Measurements from ENCODE around the gene MLLT6. TPM values are rescaled to one million over a fixed set of nuclear protein-coding genes. Genes with fewer than 3 reads are reported as not detected.
A peak's percentile ranks its signal among the peaks of the same experiment; 100 is the strongest.

Gene MLLT6
- total RNA-seq, 2 experiments from 2014 or later, result 81.7 to 174 TPM

DNA sequence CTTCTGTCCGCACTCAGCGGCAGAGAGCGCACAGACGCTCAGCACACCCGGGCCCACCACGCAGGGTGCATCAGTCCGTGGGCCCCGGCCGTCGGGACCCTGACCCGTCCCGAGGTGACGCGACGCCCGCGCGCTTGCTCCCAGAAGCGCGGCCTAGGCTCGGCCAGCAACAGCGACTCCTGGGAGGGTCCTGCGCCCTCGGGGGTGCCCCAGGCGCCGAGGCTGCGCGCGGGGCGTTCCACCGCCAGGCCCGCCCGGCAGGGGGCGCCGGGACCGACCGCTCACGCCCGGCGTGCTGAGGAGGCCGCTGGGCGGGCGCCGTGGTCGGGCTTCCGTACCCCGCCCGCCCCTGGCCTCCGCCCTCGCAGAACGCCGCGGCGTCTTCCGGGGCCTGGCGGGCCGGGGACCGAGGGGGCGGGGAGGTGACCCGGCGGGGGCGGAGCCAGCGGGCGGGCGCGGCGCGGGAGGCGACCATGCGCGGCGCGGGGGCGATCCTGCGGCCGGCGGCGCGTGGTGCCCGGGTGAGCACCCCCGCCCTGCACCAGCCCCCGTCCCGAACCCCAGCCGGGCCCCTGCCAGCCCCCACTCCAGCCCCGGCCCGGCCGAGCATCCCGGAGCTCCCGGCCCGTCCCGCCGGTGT, 24.9 kb downstream of the MLLT6 start, which contains the start of gene CISD3:
Gene CISD3 (plus strand): TSS at position 456 of the 640 bp plus-strand sequence. CDS start 18 bp downstream, at position 474.
- H3K9me2 ChIP-seq (ENCODE audit: insufficient read depth, low read length), result no peaks in the 10 kb centered on the region
- H2AFZ ChIP-seq (ENCODE audit: low read length), result peak within 1 kb of the TSS; percentile 67; the same call in 1 of the 2 replicates
- intact Hi-C loops (cut with micrococcal nuclease; ENCODE audit: unreplicated experiment), result loop anchor here (1.0 kb wide), 1 partner anchor 17 kb away; no protein-coding TSS in a partner anchor
- no TSS peak for BruUV-seq (replicated peaks)
- peak within 1 kb of the TSS; percentile 76 for H3K4me2 ChIP-seq (ENCODE audit: low read length)
- no peak for TF ChIP-seq EZH2phosphoT487 (IDR thresholded peaks at IDR 0.05; ENCODE audit: borderline replicate concordance, low read depth, low read length)
- TF ChIP-seq, protein P1, sequence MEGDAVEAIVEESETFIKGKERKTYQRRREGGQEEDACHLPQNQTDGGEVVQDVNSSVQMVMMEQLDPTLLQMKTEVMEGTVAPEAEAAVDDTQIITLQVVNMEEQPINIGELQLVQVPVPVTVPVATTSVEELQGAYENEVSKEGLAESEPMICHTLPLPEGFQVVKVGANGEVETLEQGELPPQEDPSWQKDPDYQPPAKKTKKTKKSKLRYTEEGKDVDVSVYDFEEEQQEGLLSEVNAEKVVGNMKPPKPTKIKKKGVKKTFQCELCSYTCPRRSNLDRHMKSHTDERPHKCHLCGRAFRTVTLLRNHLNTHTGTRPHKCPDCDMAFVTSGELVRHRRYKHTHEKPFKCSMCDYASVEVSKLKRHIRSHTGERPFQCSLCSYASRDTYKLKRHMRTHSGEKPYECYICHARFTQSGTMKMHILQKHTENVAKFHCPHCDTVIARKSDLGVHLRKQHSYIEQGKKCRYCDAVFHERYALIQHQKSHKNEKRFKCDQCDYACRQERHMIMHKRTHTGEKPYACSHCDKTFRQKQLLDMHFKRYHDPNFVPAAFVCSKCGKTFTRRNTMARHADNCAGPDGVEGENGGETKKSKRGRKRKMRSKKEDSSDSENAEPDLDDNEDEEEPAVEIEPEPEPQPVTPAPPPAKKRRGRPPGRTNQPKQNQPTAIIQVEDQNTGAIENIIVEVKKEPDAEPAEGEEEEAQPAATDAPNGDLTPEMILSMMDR (conservative IDR thresholded peaks at IDR 0.05; ENCODE audit: low read length), result peak; percentile 75
- peak within 1 kb of the TSS; percentile 82 for H3K4me3 ChIP-seq (ENCODE audit: low read depth, low read length, poor library complexity, severe bottlenecking)
- no peaks in the 10 kb centered on the region for H3K9me3 ChIP-seq (ENCODE audit: low read length)
- H3K36me3 ChIP-seq (ENCODE audit: insufficient read depth, low read length), result peaks cover 33% of the 10 kb centered on the region
- CTCF ChIA-PET (ENCODE audit: unreplicated experiment), result no interaction called here
- H3K4me1 ChIP-seq (ENCODE audit: insufficient read depth, low read length, poor library complexity, severe bottlenecking), result peaks cover 80% of the 10 kb centered on the region
- DNase-seq (ENCODE audit: low spot score), result peak; percentile 95
- no peaks in the 10 kb centered on the region for H3K79me2 ChIP-seq (ENCODE audit: insufficient read depth, low read depth, low read length)
- H3K27ac ChIP-seq (ENCODE audit: low read depth, low read length, poor library complexity, severe bottlenecking), result peak within 1 kb of the TSS; percentile 39
- H4K20me1 ChIP-seq (ENCODE audit: insufficient read depth, low read length), result peaks cover 12% of the 10 kb centered on the region; the same call in 1 of the 2 replicates
- POLR2A ChIA-PET, result no interaction called here

DNA sequence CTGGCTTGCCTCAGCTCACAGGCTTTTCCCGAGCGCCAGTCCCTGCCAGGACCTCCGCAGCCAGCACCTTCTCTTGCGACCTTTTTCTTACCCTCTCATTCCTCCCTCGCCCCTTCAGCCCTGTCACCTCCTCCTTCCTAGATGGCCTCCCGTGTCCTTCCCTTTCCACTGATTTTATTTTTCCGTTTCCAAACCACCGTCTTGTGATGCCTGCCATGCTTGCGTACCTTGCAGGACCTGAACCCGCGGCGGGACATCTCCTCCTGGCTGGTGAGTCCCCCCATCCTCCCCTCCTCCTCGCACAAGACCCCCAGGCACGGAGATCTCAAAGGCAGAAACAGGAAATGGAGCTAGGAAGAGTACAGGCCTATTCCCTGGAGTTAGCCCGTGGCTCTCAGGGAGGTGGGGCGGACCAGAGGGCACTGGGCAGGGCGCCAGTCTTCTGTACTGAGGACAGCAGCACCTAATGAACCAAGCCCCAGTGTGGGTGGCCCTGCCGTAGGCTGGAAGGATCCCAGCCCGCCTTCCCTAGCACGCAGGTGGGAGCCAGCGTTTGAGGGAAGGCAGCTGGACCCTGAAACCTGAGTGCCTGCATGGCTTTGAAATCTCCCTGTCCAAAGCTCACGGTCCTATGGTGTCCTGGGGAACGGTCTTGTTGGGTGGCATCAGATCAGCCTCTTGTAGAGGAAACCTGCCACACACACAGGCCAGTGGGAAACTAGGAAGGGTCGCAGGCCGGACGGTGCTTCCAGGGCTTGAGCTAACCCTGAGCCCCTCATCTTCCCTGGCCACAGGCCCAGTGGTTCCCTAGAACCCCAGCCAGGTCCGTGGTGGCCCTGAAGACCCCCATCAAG, 25.7 kb downstream of the MLLT6 start:
- TF ChIP-seq, protein P1 (conservative IDR thresholded peaks at IDR 0.05; ENCODE audit: low read length), result no peak
- no peak for TF ChIP-seq EZH2phosphoT487 (IDR thresholded peaks at IDR 0.05; ENCODE audit: borderline replicate concordance, low read depth, low read length)

More for the DNA sequence above, 25.7 kb downstream of the MLLT6 start:
- H4K20me1 ChIP-seq (ENCODE audit: insufficient read depth, low read length), result peaks cover 12% of the 10 kb centered on the region; the same call in 1 of the 2 replicates
- intact Hi-C loops (cut with micrococcal nuclease; ENCODE audit: unreplicated experiment), result loop anchor here (1.0 kb wide), 1 partner anchor 17 kb away; no protein-coding TSS in a partner anchor
- DNase-seq (ENCODE audit: low spot score), result peak; percentile 25
- peak overlapping the region; percentile 76 for H3K4me2 ChIP-seq (ENCODE audit: low read length)
- no peaks in the 10 kb centered on the region for H3K79me2 ChIP-seq (ENCODE audit: insufficient read depth, low read depth, low read length)
- peak overlapping the region; percentile 39 for H3K27ac ChIP-seq (ENCODE audit: low read depth, low read length, poor library complexity, severe bottlenecking)
- no peaks in the 10 kb centered on the region for H3K9me2 ChIP-seq (ENCODE audit: insufficient read depth, low read length)
- CTCF ChIA-PET (ENCODE audit: unreplicated experiment), result interaction anchor here (0.6 kb wide), 1 partner anchor 147 kb away, joined by 4 read pairs; no protein-coding TSS in a partner anchor
- POLR2A ChIA-PET, result interaction anchor here (0.5 to 1.5 kb wide), 4 partner anchors 15 to 187 kb away, joined by 3 to 4 read pairs (median 4); no protein-coding TSS in a partner anchor
- H3K4me3 ChIP-seq (ENCODE audit: low read depth, low read length, poor library complexity, severe bottlenecking), result peak overlapping the region; percentile 82
- no TSS peak for BruUV-seq (replicated peaks)
- H2AFZ ChIP-seq (ENCODE audit: low read length), result peak overlapping the region; percentile 67; the same call in 1 of the 2 replicates
- peaks cover 85% of the 10 kb centered on the region for H3K4me1 ChIP-seq (ENCODE audit: insufficient read depth, low read length, poor library complexity, severe bottlenecking)
- no peaks in the 10 kb centered on the region for H3K9me3 ChIP-seq (ENCODE audit: low read length)
- H3K36me3 ChIP-seq (ENCODE audit: insufficient read depth, low read length), result peaks cover 34% of the 10 kb centered on the region

Data from OCI-LY7 (cell line).